Measurements from ENCODE around the gene RPS6KA5. TPM values are rescaled to one million over a fixed set of nuclear protein-coding genes. Genes with fewer than 3 reads are reported as not detected.

The RPS6KA5 gene
- total RNA-seq (10 to 100 TPM in 1 of 2 donors, 1 to 10 TPM in 1; 9.0 to 14.8 TPM), polyA plus RNA-seq (1 to 10 TPM; 1.1 to 2.2 TPM)
- long read RNA-seq, donor 1, full-length matches to known transcripts = 1 of 48 reads
- long read RNA-seq, donor 1, partial matches to known transcripts = 47 of 48 reads
- long read RNA-seq, donor 1, other reads (novel, unspliced or antisense) = 0 of 48 reads
- long read RNA-seq, donor 2 = 0 reads
- long read RNA-seq, donor 3, full-length matches to known transcripts = 1 of 1 reads
- long read RNA-seq, donor 3, partial matches to known transcripts = 0 of 1 reads
- long read RNA-seq, donor 3, other reads (novel, unspliced or antisense) = 0 of 1 reads
- long read RNA-seq, donor 4 = 0 reads
- long read RNA-seq, donor 5 = 0 reads

DNA sequence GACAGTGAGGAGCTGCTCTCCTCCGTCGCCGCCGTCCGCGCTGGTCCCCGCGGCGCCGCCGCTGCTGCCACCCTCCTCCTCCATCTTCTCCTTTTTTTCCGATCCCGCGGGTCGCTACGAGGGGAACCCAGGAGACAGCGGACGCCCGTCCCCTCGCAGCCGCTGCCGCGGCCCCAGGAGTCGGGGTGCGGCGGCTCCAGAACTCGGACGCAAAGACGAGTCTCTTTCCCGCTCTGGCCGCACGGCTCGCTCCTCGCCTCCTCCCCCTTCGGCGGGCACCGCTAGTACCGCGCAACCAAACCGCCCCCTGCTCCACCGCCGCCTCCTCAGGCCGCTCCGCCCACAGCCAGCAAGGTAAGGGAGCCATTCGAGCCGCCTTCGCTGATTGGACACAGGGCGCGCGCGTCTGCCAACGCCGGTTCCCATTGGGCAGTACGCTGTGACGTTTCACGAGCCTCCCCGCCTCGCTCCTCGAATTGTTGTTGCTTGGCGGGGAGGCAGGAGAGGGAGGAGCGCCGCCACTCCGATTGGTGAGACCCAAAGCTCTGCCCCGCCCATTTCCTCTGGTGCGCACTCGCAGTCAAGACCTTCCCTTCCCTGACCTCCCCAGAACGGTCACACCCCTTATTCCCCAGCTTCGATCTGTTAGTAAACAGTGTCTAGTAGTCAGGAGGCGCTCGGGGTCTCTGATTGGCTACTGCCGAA, at the start of gene RPS6KA5:
RPS6KA5 (minus strand) TSS at position 291 of the 705 bp plus-strand sequence; CDS start at position 84, 207 bp downstream.
- DNase-seq (peak; percentile 100), ATAC-seq (ENCODE audit: insufficient read depth, low FRiP score) (peak; percentile 98)
- peaks cover 0 to 6% (median 3%) of the 10 kb centered on the region in 5 donors for H3K4me1 ChIP-seq (ENCODE audit: control insufficient read depth in 5 of 5, insufficient read depth in 5 of 5, low read length in 5 of 5)
- TF ChIP-seq, protein P1, sequence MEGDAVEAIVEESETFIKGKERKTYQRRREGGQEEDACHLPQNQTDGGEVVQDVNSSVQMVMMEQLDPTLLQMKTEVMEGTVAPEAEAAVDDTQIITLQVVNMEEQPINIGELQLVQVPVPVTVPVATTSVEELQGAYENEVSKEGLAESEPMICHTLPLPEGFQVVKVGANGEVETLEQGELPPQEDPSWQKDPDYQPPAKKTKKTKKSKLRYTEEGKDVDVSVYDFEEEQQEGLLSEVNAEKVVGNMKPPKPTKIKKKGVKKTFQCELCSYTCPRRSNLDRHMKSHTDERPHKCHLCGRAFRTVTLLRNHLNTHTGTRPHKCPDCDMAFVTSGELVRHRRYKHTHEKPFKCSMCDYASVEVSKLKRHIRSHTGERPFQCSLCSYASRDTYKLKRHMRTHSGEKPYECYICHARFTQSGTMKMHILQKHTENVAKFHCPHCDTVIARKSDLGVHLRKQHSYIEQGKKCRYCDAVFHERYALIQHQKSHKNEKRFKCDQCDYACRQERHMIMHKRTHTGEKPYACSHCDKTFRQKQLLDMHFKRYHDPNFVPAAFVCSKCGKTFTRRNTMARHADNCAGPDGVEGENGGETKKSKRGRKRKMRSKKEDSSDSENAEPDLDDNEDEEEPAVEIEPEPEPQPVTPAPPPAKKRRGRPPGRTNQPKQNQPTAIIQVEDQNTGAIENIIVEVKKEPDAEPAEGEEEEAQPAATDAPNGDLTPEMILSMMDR (IDR thresholded peaks at IDR 0.05; ENCODE audit: control extremely low read depth, extremely low read depth) = no peak
- H3K9ac ChIP-seq (ENCODE audit: insufficient read depth in 1 of 2, low read length in 2 of 2) = peak within 1 kb of the TSS; percentile 85 to 88
- H3K27me3 ChIP-seq (ENCODE audit: control insufficient read depth in 3 of 3, insufficient read depth in 3 of 3, low read length in 2 of 3) = no peaks in the 10 kb centered on the region
- H3K9me3 ChIP-seq (ENCODE audit: control insufficient read depth in 4 of 4, insufficient read depth in 3 of 4, low read length in 3 of 4) = no peaks in the 10 kb centered on the region
- 0% methylated on average over 46 to 71 of the region's 71 CpGs for WGBS, 2 donors
- no peaks in the 10 kb centered on the region for H3K36me3 ChIP-seq (ENCODE audit: control insufficient read depth in 4 of 4, insufficient read depth in 4 of 4, low read length in 4 of 4)
- peak within 1 kb of the TSS; percentile 67 for H3K4me3 ChIP-seq
- peak within 1 kb of the TSS; percentile 98 to 99 for H3K27ac ChIP-seq (ENCODE audit: low read depth in 1 of 2, low read length in 1 of 2)

GRCh38 chr14:91108941-91109611, 48.6 kb upstream of the RPS6KA5 start:
- Histone ChIP-seq H3K4me1 (ENCODE audit: control insufficient read depth in 5 of 5, insufficient read depth in 5 of 5, low read length in 5 of 5) (peaks cover 0 to 17% (median 7%) of the 10 kb centered on the region in 5 donors), H3K36me3 (ENCODE audit: control insufficient read depth in 4 of 4, insufficient read depth in 4 of 4, low read length in 4 of 4) (no peaks in the 10 kb centered on the region), H3K9me3 (ENCODE audit: control insufficient read depth in 4 of 4, insufficient read depth in 3 of 4, low read length in 3 of 4) (no peaks in the 10 kb centered on the region), H3K4me3 (no peak overlapping the region), H3K27me3 (ENCODE audit: control insufficient read depth in 3 of 3, insufficient read depth in 3 of 3, low read length in 2 of 3) (no peaks in the 10 kb centered on the region), H3K9ac (ENCODE audit: insufficient read depth in 1 of 2, low read length in 2 of 2) (no peak overlapping the region), H3K27ac (ENCODE audit: low read depth in 1 of 2, low read length in 1 of 2) (peak overlapping the region in 1 of 2 donors; percentile 5)
- no peak for ATAC-seq (ENCODE audit: insufficient read depth, low FRiP score)
- no peak for DNase-seq
- TF ChIP-seq, protein P1 (IDR thresholded peaks at IDR 0.05; ENCODE audit: control extremely low read depth, extremely low read depth) = no peak
- 39 to 52% methylated on average over 7 of the region's 7 CpGs for WGBS, 2 donors

GRCh38 chr14:91103116-91103515, 42.7 kb upstream of the RPS6KA5 start:
- ATAC-seq (ENCODE audit: insufficient read depth, low FRiP score) (no peak), DNase-seq (peak; percentile 23 to 62 (median 45))
- H3K4me3 ChIP-seq = no peak overlapping the region
- no peaks in the 10 kb centered on the region for H3K9me3 ChIP-seq (ENCODE audit: control insufficient read depth in 4 of 4, insufficient read depth in 3 of 4, low read length in 3 of 4)
- H3K36me3 ChIP-seq (ENCODE audit: control insufficient read depth in 4 of 4, insufficient read depth in 4 of 4, low read length in 4 of 4) = no peaks in the 10 kb centered on the region
- WGBS, 2 donors = 79 to 85% methylated on average over 8 of the region's 8 CpGs
- H3K27me3 ChIP-seq (ENCODE audit: control insufficient read depth in 3 of 3, insufficient read depth in 3 of 3, low read length in 2 of 3) = no peaks in the 10 kb centered on the region
- H3K9ac ChIP-seq (ENCODE audit: insufficient read depth in 1 of 2, low read length in 2 of 2) = no peak overlapping the region
- no peak overlapping the region for H3K27ac ChIP-seq (ENCODE audit: low read depth in 1 of 2, low read length in 1 of 2)
- TF ChIP-seq, protein P1 (IDR thresholded peaks at IDR 0.05; ENCODE audit: control extremely low read depth, extremely low read depth) = no peak
- H3K4me1 ChIP-seq (ENCODE audit: control insufficient read depth in 5 of 5, insufficient read depth in 5 of 5, low read length in 5 of 5) = peaks cover 0 to 13% (median 0%) of the 10 kb centered on the region in 5 donors

All from lung (tissue), 16 donors.